ENCODE data around the gene IGF2BP2.
"Not testable (repeated sequence)": the region's sequence is repeated elsewhere in the genome, so short reads cannot be mapped to it uniquely, and the experiment has no call there.

Gene IGF2BP2

GRCh38 chr3:185797993-185798830, 26.6 kb downstream of the IGF2BP2 start:
- no peak for DNase-seq

GRCh38 chr3:185797108-185797881, 27.5 kb downstream of the IGF2BP2 start:
- DNase-seq = no peak

GRCh38 chr3:185796431-185797107, 28.3 kb downstream of the IGF2BP2 start:
- no peak for DNase-seq

GRCh38 chr3:185793381-185793780, 31.5 kb downstream of the IGF2BP2 start:
- DNase-seq = no peak

GRCh38 chr3:185792955-185793354, 31.9 kb downstream of the IGF2BP2 start:
- DNase-seq = no peak

- DNase-seq = no peak
Observed at GRCh38 chr3:185789891-185790830, 34.7 kb downstream of the IGF2BP2 start.

GRCh38 chr3:185789134-185789533, 35.7 kb downstream of the IGF2BP2 start:
- DNase-seq = no peak

- no peak for DNase-seq
Observed at GRCh38 chr3:185788292-185788691, 36.5 kb downstream of the IGF2BP2 start.

- DNase-seq = no peak
Observed at GRCh38 chr3:185786956-185787877, 37.6 kb downstream of the IGF2BP2 start.

GRCh38 chr3:185786258-185786657, 38.6 kb downstream of the IGF2BP2 start:
- not testable (repeated sequence) for DNase-seq

- DNase-seq = no peak
Observed at GRCh38 chr3:185784317-185784716, 40.5 kb downstream of the IGF2BP2 start.

GRCh38 chr3:185781759-185782158, 43.1 kb downstream of the IGF2BP2 start:
- DNase-seq = no peak

- no peak for DNase-seq
Observed at GRCh38 chr3:185779461-185779860, 45.4 kb downstream of the IGF2BP2 start.

GRCh38 chr3:185778821-185779220, 46.0 kb downstream of the IGF2BP2 start:
- DNase-seq = no peak

GRCh38 chr3:185778094-185778493, 46.7 kb downstream of the IGF2BP2 start:
- no peak for DNase-seq

- no peak for DNase-seq
Observed at GRCh38 chr3:185770109-185770508, 54.7 kb downstream of the IGF2BP2 start.

GRCh38 chr3:185768578-185768982, 56.3 kb downstream of the IGF2BP2 start:
- not testable (repeated sequence) for DNase-seq

- DNase-seq = no peak
Observed at GRCh38 chr3:185767002-185767688, 57.7 kb downstream of the IGF2BP2 start.

GRCh38 chr3:185766329-185767001, 58.4 kb downstream of the IGF2BP2 start:
- no peak for DNase-seq

GRCh38 chr3:185764980-185765370, 59.9 kb downstream of the IGF2BP2 start:
- DNase-seq = no peak
